DOHH2 (cell line): Measurements from ENCODE around the gene SP7.

Experiments used
- CTCF ChIP-seq: fragments of 200-600 bp; sonication (generic); IDR thresholded peaks from one replicate; pipeline ENCODE4 v1.5.1; 2014; ENCODE audit warnings: antibody characterized with exemption, mild to moderate bottlenecking, low read depth, low read length; ENCODE audit not compliant: poor library complexity, severe bottlenecking
- EZH2phosphoT487 ChIP-seq: fragments of 200-600 bp; sonication (generic); IDR thresholded peaks from 2 replicates; pipeline ENCODE4 v1.6.1; 2017; ENCODE audit warnings: borderline replicate concordance, mild to moderate bottlenecking, antibody characterized with exemption, low read length, moderate library complexity, mixed read lengths

GRCh38 chr12:53277981-53278380 is 58.2 kb downstream of the SP7 start:
- TF ChIP-seq EZH2phosphoT487 (no peak), CTCF (no peak)
